ENCODE results near the gene TOX2.

GRCh38 chr20:44020406-44021148 lies 105.9 kb downstream of the TOX2 start:
- TF ChIP-seq POLR2AphosphoS5 (IDR thresholded peaks at IDR 0.05; ENCODE audit: low read depth, low read length) (no peak), POLR2A (IDR thresholded peaks at IDR 0.05; ENCODE audit: low read depth, low read length) (no peak), PAX5 (IDR thresholded peaks at IDR 0.05; ENCODE audit: insufficient read depth, low read length, severe bottlenecking) (no peak), TAF1 (IDR thresholded peaks at IDR 0.05; ENCODE audit: low read depth, low read length) (no peak), SPI1 (IDR thresholded peaks at IDR 0.05; ENCODE audit: low read depth, low read length) (no peak), POU2F2 (IDR thresholded peaks at IDR 0.05; ENCODE audit: low read depth, low read length) (no peak)

Measured in GM12891 (cell line).